Measurements from ENCODE around the gene FAXDC2.
"Not testable (repeated sequence)": the region's sequence is repeated elsewhere in the genome, so short reads cannot be mapped to it uniquely, and the experiment has no call there.

The FAXDC2 gene

DNA sequence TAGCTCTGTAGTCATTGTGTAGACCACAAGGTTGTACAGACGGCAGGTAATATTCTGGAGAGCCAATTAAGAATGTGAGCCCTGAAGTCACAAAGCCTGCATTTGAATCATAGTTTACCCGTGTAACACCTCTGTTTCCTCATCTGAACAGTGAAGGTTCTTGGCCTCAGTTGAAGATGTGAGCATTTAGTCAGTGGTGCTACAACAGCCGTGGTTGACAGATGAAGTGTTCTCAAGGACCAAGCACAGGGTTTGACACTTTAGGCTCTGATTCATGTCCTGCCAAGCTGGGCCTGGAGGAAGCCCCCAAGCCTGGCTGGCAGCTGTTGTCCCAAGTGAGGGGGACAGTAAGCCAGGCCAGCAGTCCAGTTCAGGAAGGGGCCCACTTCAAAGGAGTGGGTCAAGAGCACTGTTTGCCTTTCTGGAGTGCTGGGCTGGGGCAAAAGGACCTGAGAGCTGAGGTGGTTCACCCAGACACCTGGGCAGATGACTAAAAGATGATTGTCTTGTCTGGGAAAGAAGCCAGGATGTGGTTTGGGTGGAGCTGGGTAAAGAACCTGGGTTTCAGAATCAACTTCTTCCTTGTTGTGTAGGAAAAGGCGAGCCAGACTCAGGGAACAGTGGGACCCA lies 20.7 kb downstream of the FAXDC2 start:
- no peak for FAIRE-seq

DNA sequence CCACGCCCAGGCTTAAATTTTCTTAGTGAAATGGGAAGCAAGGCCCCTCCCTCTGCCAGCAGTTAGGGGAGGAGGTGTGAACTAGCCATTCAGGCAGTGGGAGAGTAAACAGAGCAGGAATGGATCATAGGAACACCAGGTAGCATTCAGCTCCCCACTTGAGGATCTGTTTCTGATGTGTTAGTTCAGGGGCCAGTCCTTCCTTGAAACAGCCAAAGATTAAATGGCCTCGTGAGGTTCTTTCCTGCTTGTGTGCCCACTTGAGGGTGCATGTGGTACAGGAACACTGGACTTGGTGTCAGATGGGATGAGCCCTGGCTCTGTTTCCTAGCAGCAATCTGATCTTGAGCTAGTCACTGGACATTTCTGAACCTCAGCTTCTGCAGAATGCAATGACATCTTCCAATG lies 21.2 kb downstream of the FAXDC2 start:
- no peak for FAIRE-seq

DNA sequence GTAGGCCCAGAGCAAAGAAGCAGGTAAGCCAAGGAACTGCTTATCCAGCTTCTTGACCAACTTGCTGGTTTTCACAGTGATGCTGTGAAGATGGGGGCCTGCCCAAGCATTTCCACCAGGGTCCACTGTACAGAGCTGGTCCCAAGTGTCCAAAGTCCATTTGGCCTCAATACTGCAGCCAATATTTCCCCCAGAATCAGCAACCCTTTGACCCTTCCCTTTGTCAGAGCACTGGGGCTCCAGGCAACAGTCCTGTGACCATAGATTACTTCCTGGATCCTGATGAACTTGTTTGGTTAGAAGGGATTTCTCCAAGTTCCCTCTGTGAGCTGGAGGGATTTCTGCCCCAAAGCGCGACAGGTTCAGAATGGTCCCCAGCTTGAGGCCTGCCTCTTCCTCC lies 26.3 kb downstream of the FAXDC2 start:
- no peak for FAIRE-seq

DNA sequence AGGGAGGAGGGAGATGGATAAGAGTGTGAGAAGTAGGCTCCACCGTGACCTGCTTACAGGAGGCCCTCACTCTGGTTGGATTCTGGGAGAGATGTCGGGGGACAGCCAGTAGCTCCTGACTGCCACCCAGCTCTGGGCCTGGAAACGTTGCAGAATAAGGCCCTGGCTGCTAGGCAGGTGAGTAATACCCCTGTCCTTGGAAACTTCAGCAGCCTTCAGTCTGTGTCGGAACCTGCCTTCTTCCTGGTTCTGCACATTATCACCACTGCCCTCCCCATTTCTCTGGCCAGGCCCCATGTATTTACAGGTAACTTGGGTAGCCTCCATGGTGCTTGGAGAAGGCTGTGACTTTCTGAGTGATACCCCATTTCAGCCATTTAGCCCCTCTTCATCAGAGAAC lies 26.8 kb downstream of the FAXDC2 start:
- no peak for FAIRE-seq

DNA sequence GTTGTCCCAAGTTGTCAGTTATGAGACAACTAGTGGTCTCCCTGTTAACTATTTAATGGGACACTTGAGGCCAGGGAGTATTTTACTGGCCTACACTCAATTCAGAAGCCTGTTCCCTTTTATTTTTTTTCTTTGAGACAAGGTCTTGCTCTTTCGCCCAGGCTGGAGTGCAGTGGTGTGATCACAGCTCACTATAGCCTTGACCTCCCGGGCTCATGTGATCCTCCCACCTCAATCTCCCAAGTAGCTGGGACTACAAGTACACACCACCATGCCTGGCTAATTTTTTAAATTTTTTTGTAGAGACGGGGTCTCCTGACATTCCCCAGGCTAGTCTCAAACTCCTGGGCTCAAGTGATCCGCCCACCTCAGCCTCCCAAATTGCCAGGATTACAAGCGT lies 27.5 kb downstream of the FAXDC2 start:
- FAIRE-seq, result not testable (repeated sequence)

DNA sequence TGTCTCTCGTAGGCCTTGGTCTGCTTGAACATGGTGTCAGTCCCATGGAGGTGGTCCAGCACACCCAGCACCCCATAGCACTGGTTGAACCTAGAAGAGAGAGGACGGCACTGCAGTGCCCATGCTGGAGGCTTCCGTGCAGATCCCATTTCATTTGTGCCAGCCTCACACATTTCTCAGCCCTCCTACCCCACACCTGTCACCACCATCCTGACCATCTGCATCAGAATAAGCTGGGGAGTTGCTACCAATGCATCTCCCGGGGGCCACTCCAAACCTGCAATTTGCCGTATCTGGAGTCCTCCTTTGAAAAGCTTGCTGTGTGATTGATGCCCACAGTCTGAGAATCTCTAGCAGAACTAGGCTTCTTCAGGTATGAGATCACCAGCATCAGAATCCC lies 30.0 kb downstream of the FAXDC2 start:
- no peak for FAIRE-seq

DNA sequence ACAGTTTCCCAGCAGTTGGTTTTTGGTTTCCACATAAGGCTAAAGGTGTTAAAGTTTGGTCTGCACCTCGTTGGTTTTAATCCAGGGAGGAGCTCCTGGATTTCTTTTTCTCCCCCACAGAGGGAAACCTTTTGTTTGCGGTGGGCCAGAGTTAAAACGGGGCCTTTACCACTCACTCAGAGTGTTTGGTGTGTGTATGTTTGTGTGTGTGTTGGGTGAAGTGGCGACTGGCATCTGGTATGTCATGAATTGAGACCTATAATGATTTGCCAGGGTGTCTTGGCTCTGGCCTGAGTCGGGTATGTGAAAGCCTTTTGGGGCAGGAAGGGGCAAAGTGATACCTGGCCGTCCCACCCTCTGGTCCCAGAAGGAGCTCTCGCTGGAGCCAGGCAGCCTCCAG lies 30.9 kb downstream of the FAXDC2 start:
- no peak for FAIRE-seq

DNA sequence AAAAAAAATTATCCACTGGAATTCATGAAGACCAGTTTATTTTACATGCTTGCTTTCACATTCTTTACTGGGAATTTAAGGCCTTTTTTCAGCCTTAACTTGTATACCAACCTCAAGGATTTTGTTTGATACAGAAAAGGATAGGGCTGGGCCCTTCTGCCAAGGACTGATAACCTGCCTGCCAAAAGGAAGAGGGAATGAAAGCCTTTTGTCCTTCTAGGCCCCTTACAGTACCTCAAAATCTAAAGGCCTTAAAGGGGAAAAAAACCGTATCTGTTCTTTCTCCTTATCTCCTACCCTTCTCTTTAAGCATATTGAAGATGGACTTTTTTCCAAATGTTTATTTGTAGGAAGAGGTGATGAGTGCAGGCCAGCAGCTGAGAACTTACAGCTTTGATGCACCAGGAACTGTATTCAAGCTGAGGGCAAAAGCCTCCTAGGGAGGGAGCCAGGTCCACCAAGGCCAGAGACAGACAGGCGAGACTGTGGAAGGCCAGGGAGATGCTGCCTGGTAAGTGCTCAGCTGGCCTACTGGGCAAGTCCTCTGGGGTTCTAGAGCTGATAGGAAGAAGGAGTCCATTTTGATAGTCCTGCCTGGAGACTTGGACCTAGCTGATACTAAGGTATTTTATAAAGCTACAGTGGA lies 31.8 kb downstream of the FAXDC2 start:
- no peak for FAIRE-seq

DNA sequence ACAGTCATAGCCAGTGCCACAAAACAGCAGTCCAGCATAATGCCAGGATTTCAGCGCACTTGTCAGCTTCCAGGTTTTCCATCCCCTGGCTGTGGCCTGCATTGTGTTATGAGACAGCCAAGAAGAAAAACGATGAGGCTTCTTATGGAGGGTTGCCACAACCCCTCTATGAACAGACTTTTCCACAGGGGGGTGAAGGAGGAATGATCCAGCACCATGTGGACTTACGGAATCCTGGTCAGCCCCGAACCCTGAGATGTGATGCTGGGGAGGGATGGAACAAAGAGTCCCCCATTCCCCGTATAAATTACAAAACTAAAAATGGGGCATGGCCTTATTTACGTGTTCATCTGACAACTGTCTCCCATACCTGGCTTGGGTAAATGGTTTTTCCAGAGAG lies 32.6 kb downstream of the FAXDC2 start:
- FAIRE-seq, result no peak

DNA sequence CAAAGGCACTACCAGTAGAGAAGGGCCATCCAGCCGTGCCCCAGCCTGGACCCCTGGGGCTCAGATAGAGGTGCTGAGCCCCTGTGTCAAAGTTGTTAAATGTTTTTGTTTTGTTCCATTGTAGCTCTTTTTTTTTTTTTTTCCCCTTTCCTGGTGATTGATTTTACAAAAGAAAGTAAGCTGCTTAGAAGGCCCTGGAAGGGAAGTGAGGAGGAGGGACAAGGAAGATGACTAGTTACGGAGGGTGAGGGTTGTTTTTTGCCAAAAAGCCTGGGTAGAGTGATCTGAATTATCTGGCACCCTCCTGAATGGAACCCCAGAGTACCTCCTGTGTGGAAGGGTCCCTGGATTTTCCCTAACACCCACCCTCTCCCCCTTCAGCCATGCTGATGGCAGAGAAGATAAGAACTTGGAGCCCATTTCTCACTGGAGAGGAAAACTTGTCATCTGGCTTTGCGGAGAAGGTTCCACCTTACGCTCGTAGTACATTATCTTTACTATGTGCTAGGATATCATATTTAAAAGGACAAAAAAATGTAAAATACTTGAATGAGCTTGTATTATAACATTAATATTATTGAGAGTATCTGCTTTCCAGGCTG lies 33.4 kb downstream of the FAXDC2 start:
- no peak for FAIRE-seq

DNA sequence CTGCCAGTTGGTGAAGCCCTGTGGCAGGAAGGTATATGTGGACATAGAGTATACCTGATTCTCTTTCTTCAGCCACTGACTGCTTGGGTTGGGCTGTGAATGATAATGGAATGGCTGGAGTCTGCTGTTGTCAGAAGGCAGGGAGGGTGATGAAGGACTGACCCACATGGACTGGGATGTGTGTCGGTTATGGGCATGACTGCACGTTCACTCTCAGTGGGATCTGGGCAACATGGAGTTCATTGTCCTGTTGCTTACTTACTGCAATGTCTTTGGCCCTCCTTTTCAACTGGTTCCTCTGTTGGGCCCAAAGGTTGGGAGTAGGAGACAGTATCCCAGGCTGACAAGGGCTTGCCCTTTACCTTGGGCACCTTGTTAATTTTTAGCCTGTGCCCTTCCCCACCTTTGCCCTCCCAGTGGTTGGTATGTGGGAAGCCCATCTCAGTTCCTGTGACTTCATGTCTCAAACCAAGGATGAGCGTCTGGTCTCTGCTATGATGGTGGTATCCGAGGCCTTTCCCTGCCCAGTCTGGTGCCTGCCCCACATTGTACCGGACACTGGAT lies 34.6 kb downstream of the FAXDC2 start:
- FAIRE-seq, result no peak

DNA sequence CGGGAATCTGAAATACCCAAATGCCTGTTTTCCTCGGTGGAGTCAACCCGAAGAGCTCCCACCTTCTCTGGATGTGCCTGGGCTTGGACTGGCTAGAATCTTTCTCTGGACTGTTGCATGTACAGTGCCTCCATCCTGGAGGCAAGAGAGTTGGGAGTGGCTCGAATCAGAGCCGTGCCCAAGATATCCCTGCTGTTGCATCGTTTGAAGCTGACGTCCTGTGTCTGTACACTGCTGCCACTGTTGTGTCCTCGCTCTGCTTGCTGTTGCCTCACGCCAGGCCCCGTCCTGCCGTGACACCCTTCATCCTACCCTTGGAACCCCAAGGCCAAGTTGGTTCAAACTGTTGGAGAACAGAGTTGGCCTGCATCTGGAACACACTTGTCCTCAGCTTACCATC lies 35.4 kb downstream of the FAXDC2 start:
- no peak for FAIRE-seq

DNA sequence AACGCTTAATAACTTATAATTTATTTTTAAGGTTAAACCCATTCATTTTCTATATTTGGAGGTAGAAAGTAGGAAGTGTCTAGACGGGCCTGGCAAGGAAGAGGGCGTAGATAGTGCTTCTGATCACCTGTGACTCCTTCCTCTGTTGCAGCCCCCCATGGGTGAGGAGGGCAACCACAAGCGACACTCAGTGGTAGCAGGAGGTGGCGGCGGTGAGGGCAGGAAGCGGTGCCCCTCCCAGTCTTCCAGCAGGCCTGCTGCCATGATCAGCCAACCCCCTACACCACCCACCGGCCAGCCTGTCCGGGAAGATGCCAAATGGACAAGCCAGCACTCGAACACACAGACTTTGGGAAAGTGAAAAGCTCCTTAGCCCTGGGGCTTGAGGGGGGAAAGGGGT lies 36.7 kb downstream of the FAXDC2 start:
- no peak for FAIRE-seq

DNA sequence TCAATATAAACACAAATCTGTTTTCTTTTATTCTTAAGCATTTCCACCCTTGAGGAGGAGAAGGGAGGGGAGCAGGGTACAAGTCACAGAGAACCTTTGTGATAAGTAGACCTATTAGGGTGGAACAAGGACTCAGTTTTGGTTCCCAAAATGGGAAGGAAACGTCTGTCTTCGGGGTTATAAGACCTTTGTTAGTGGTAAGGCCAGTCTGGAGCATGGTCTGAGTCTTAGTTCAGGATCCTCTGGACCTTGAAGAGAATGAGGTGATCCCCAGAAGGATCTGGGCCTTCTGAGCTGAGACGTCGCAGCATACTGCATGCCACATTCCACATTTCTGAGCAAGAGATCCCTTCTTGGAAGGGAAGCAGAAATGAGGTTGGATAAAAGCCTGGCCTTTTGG lies 37.2 kb downstream of the FAXDC2 start:
- FAIRE-seq, result no peak

DNA sequence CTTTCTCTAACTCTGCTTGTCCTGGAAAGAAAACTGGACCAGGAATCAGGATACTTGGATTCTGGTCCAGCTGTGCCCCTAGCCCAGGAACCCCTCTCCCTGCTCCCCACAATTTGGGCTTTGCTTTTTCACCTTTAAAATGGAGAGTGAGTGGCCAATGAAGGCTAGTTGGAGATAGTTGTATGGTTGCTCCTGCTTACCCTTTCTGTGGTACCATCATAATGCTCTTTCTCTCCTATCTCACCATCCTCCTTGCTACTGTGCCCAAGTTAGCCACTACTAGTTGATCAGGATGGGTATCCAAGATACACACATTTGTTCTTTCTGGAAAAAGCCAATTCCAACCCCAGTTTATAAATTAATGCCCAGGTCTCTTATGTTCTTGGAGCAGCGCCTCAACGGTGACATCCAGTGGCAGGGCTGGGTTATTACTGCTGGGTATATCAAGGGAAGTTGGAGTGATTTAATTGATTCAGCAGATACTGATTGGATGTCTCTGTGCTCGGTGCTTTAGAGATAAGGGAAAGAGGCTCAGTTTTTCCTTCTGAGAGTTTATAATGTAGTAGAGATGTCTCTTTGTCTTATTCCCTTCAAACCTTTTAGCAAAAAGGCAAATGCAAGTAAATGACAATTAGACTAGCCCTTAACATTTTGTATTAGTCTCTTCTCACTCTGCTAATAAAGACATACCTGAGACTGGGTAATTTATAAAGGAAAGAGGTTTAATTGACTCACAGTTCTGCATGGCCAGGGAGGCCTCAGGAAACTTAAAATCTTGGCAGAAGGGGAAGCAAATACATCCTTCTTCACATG lies 38.5 kb downstream of the FAXDC2 start:
- FAIRE-seq, result no peak

DNA sequence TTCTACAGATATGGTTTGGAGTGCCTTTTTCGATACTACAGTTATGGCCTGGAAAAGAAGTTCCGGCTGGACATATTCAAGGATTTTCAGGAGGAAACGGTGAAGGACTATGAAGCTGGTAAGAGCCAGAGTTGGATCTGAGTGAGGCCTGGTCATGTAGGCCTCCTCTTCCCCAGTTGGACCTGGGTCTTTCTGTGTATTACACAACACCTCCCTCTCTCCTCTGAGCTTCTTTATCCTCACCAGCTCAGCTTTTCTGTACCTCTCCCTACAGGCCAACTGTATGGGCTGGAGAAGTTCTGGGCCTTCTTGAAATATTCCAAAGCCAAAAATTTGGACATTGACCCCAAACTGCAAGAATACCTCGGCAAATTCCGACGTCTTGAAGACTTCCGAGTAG lies 39.2 kb downstream of the FAXDC2 start:
- FAIRE-seq, result no peak

DNA sequence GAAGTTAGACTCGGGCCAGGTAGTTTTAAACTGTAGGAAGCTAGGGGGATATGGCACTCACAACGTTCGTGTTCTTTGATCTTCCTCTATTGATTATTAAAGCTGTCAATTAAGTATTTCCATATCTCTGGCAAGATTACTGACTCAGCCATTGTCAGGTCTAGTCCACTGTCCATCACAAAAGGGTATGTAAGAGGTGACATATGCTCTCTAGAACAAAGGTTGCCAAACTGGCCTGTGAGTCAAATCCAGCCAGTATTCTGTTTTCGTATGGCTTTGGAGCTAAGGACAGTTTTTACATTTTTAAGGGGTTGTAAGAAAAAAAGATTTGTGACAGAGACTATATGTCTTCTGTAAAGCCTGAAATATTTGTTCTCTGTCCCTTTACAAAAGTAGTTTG lies 44.2 kb downstream of the FAXDC2 start:
- no peak for FAIRE-seq

DNA sequence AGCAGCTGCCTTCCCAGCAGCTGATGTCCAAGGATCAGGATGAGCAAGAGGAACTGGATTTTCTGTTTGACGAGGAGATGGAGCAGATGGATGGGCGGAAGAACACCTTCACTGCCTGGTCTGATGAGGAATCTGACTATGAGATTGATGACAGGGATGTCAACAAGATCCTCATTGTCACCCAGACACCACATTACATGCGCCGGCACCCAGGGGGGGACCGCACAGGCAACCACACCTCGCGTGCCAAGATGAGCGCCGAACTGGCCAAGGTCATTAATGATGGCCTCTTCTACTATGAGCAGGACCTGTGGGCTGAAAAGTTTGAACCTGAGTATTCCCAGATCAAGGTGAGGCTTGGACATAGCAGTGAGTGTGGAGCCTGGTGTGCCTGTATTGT lies 48.4 kb downstream of the FAXDC2 start:
- FAIRE-seq, result no peak

DNA sequence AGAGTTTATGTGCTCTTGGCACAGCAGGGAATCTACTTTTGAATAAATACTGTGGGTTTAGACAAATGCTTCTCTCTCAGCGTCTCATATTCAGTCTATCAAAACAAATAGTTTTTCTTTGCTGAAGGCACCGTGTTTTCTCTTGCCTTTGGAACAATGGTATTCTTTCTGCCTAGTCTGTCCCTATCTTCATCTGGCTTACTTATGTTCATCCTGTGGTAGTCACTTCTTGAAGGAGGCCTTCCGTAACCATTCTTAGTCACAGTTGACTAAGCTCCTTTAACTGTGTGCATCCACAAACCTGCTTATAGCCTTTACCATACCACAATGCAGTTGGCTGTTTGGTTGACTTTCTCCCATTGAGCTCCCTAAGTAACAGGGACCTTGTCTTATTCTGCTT lies 49.3 kb downstream of the FAXDC2 start:
- FAIRE-seq, result no peak

DNA sequence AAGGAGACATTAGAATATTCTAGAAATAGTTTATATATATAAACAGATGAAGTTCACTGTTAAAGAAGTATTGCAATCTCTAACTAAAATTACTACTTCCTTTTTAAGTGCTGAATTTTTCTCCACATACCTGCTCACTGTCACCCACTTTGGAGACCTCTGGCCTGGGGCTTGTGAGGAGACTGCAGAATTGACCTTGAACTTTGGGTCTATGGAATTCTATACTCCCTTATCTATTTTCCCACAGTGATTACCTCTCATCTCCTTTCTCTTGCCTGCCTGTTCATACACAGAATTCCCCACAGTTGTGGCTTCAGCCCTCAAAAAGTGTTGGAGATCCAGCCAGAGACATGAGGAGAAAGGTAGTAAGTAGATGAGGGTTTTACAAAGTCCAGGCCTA lies 49.8 kb downstream of the FAXDC2 start:
- no peak for FAIRE-seq

DNA sequence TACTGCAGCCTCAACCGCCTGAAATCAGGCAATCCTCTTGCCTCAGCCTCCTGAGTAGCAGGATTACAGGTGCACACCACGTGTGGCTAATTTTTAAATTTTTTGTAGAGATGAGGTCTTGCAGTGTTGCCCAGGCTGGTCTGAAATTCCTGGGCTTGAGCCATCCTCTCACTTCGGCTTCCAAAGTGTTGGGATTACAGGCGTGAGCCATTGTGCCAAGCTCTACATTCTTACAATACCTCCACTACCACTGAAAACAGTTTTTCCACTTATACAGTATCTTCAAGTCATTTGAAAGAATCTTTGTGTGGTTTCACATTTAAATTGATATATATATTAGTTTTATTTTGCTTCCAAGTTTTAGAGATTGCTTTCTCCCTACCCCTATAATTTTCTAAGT lies 52.6 kb downstream of the FAXDC2 start:
- FAIRE-seq, result no peak

DNA sequence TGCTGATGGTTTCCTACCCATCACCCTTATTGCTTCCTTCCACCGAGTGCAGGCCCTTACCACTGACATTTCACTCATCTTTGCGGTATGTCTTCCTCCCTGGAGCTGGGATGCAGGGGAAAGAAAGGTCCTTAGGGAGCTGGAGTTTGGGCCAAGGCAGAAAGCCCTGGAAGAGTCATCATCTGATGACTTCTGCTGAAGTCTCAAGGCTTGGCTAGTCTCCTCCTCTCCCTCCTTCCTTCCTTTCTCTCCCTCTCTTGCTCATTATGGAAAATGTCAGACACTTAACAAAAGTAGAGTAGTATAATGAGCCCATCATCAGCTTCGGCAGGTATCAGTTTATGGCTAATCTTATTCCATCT lies 55.2 kb downstream of the FAXDC2 start:
- FAIRE-seq, result no peak

DNA sequence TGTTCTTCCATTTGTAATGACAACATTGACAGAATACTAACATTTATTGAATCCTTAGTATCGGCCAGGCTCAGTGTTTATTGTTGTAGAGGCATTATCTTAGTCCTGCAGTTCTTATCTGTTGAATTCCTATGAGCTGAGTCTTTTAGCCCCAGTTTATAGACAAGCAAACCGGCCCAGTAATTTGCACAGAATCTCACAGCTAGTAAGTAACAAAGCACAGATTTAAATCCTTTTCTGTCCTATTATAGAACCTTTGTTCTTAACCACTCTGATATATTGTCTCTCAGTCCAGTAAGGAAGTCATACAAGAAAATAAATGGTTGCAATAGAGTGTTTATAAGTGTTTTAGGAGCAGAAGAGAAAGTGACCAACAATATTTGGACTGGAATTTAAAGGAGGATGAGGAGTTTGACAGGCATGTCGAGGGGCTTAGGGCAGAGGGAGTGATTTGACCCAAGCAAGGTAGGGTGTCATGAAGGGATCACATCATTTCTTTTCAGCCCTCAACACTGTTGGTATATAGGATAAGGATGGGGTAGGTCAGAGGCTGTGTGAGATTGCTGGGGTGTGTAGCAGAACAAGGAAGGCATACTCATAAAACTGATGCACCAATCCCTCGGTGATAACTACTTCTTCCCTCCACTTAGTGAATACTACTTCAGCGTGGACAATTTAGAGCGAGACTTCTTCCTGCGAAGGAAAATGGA lies 55.7 kb downstream of the FAXDC2 start:
- no peak for FAIRE-seq

Measured in islet of Langerhans (tissue), 1 donor.